Choroid plexus epithelial cell (primary cell): Measurements from ENCODE around the gene PRDM12.

Experiments used
- DNase-seq: peaks from one replicate; pipeline ENCODE4 v3.0.0-alpha.2; 2010; ENCODE audit warnings: low read depth
- H3K4me3 ChIP-seq: 2 replicates; pipeline ENCODE4 v1.5.1; 2011; ENCODE audit warnings: low read depth, mild to moderate bottlenecking, control low read depth, low read length, moderate library complexity
- TF ChIP-seq, protein P1 (sequence below): conservative IDR thresholded peaks from 2 replicates; pipeline ENCODE4 v1.5.1; 2011; ENCODE audit warnings: low read depth, mild to moderate bottlenecking, control low read depth, inconsistent platforms, low read length, moderate library complexity

Gene PRDM12

GRCh38 chr9:130664251-130665028 lies at the start of gene PRDM12:
Gene PRDM12 (plus strand): TSS chr9:130664594. CDS start chr9:130664654, 60 bp downstream.
- no peak within 1 kb of the TSS for H3K4me3 ChIP-seq
- no peak for DNase-seq
- TF ChIP-seq, protein P1, sequence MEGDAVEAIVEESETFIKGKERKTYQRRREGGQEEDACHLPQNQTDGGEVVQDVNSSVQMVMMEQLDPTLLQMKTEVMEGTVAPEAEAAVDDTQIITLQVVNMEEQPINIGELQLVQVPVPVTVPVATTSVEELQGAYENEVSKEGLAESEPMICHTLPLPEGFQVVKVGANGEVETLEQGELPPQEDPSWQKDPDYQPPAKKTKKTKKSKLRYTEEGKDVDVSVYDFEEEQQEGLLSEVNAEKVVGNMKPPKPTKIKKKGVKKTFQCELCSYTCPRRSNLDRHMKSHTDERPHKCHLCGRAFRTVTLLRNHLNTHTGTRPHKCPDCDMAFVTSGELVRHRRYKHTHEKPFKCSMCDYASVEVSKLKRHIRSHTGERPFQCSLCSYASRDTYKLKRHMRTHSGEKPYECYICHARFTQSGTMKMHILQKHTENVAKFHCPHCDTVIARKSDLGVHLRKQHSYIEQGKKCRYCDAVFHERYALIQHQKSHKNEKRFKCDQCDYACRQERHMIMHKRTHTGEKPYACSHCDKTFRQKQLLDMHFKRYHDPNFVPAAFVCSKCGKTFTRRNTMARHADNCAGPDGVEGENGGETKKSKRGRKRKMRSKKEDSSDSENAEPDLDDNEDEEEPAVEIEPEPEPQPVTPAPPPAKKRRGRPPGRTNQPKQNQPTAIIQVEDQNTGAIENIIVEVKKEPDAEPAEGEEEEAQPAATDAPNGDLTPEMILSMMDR: no peak

- DNase-seq: no peak
- TF ChIP-seq, protein P1: no peak
- no peak overlapping the region for H3K4me3 ChIP-seq
These were observed 47.9 kb upstream of the PRDM12 start for GRCh38 chr9:130616451-130616850.

GRCh38 chr9:130623466-130623865 lies 40.9 kb upstream of the PRDM12 start:
- DNase-seq: no peak
- TF ChIP-seq, protein P1: no peak
- H3K4me3 ChIP-seq: no peak overlapping the region

DNA sequence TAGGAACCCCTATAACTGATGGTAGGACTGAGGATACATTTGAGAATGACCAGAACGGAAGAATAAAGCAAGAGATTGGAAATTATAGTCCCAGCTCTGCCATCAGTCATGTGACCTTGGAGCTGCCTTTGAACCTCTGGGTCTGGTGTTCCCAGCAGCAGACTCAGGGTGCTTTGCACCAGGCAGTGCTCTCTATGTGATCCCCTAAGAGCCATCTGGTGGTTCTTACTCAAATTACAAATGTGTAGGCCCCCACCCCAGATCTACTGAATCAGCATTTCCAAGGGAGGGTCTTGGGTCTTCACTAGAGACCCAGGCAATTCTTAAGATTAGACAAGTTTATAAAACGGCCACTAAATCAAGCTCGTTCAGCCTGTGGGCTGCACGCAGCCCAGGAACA lies 40.2 kb upstream of the PRDM12 start:
- TF ChIP-seq, protein P1: no peak
- no peak overlapping the region for H3K4me3 ChIP-seq
- DNase-seq: no peak

- no peak overlapping the region for H3K4me3 ChIP-seq
- no peak for DNase-seq
- TF ChIP-seq, protein P1: peak; percentile 20
These were observed 38.0 kb upstream of the PRDM12 start for GRCh38 chr9:130626249-130626996.

DNA sequence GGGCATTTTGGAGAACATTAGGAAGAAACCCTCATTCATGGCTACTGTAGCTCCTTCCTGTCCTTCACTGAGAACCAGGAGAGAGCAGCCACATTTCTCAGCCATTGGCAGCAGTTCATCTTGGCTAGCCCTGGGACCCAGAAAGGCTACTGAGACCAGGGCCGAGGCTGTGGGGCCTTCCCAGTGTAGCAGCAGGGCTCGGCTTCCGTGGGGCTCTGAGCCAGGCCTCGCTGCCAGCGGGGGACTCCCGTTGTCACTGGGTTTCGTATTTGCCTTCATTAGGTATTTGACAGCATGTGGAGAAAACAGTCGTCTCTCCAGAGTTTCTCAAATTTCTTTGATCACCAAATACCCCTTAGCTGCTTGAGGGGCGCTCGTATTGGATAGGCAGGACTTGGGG lies 37.3 kb upstream of the PRDM12 start:
- H3K4me3 ChIP-seq: no peak overlapping the region
- DNase-seq: no peak
- TF ChIP-seq, protein P1: no peak
